SK-N-SH treated with all-trans-retinoic acid at 6 μM for 48 hours (cell line): ENCODE data around the gene GLRX.

Source experiments
- ATAC-seq: fragments of 200-7000 bp; cut with Tn5 transposase; 3 replicates; pipeline ENCODE4 v1.9.1; 2020; ENCODE audit warnings: mild to moderate bottlenecking, moderate library complexity
- ARNTL ChIP-seq: fragments of 450-650 bp; formaldehyde crosslinking; IDR thresholded peaks from 2 replicates; pipeline ENCODE4 v1.5.0; 2020; ENCODE audit warnings: low read depth, mild to moderate bottlenecking, moderate library complexity, borderline replicate concordance
- CSDC2 ChIP-seq: fragments of 250-450 bp; sonication (Bioruptor Pico); IDR thresholded peaks from 2 replicates; pipeline ENCODE4 v1.5.0; 2020; ENCODE audit warnings: mild to moderate bottlenecking, moderate library complexity
- ESRRG ChIP-seq: fragments of 250-450 bp; sonication (Bioruptor Pico); IDR thresholded peaks from 2 replicates; pipeline ENCODE4 v1.6.1; 2021; ENCODE audit warnings: mild to moderate bottlenecking
- GLIS3 ChIP-seq: fragments of 250-450 bp; sonication (Bioruptor Pico); IDR thresholded peaks from 2 replicates; pipeline ENCODE4 v1.5.0; 2020; ENCODE audit warnings: mild to moderate bottlenecking, moderate library complexity
- ISL1 ChIP-seq: fragments of 250-450 bp; sonication (Bioruptor Pico); IDR thresholded peaks from 2 replicates; pipeline ENCODE4 v2.1.2; 2022; ENCODE audit warnings: mild to moderate bottlenecking, moderate library complexity
- OSR1 ChIP-seq: fragments of 250-450 bp; sonication (Bioruptor Pico); IDR thresholded peaks from 2 replicates; pipeline ENCODE4 v1.8.0; 2022; ENCODE audit warnings: moderate library complexity, mild to moderate bottlenecking, inconsistent platforms
- TCF4 ChIP-seq: fragments of 250-450 bp; sonication (Bioruptor Pico); IDR thresholded peaks from 2 replicates; pipeline ENCODE4 v1.8.0; 2021; ENCODE audit warnings: mild to moderate bottlenecking, moderate library complexity, borderline replicate concordance
- TOX ChIP-seq: fragments of 250-450 bp; sonication (Bioruptor Pico); IDR thresholded peaks from 2 replicates; pipeline ENCODE4 v1.8.0; 2021; ENCODE audit warnings: mild to moderate bottlenecking, moderate library complexity, borderline replicate concordance
- TSHZ2 ChIP-seq: fragments of 250-450 bp; sonication (Bioruptor Pico); IDR thresholded peaks from 2 replicates; pipeline ENCODE4 v1.5.0; 2020; ENCODE audit warnings: mild to moderate bottlenecking, moderate library complexity
- ZFP30 ChIP-seq: fragments of 450-650 bp; formaldehyde crosslinking; IDR thresholded peaks from 2 replicates; pipeline ENCODE4 v1.5.0; 2022; ENCODE audit warnings: mild to moderate bottlenecking, moderate library complexity
- ZNF565 ChIP-seq: fragments of 450-650 bp; formaldehyde crosslinking; conservative IDR thresholded peaks from 2 replicates; pipeline ENCODE4 v1.5.0; 2020; ENCODE audit warnings: low read depth, mild to moderate bottlenecking, moderate library complexity
- ZNF70 ChIP-seq: fragments of 450-650 bp; formaldehyde crosslinking; IDR thresholded peaks from 2 replicates; pipeline ENCODE4 v1.5.0; 2020; ENCODE audit warnings: mild to moderate bottlenecking, moderate library complexity
- TF ChIP-seq, protein P1 (sequence below): fragments of 250-450 bp; sonication (Bioruptor Pico); IDR thresholded peaks from 2 replicates; pipeline ENCODE4 v1.5.1; 2021; ENCODE audit warnings: mild to moderate bottlenecking, moderate library complexity
- TF ChIP-seq, protein P2 (sequence below): fragments of 250-450 bp; sonication (Bioruptor Pico); IDR thresholded peaks from 2 replicates; pipeline ENCODE4 v1.8.0; 2021; ENCODE audit warnings: low read depth, mild to moderate bottlenecking, moderate library complexity, borderline replicate concordance
- TF ChIP-seq, protein P3 (sequence below): fragments of 250-450 bp; sonication (Bioruptor Pico); IDR thresholded peaks from 2 replicates; pipeline ENCODE4 v1.5.1; 2020; ENCODE audit warnings: low read depth, mild to moderate bottlenecking, moderate library complexity

The GLRX gene

GRCh38 chr5:95864944-95865504 lies 42.5 kb upstream of the GLRX start:
- TF ChIP-seq ISL1: no peak
- no peak for TF ChIP-seq ESRRG (CRISPR knock-in tag)
- no peak for TF ChIP-seq ZFP30 (CRISPR knock-in tag)
- TF ChIP-seq, protein P1, sequence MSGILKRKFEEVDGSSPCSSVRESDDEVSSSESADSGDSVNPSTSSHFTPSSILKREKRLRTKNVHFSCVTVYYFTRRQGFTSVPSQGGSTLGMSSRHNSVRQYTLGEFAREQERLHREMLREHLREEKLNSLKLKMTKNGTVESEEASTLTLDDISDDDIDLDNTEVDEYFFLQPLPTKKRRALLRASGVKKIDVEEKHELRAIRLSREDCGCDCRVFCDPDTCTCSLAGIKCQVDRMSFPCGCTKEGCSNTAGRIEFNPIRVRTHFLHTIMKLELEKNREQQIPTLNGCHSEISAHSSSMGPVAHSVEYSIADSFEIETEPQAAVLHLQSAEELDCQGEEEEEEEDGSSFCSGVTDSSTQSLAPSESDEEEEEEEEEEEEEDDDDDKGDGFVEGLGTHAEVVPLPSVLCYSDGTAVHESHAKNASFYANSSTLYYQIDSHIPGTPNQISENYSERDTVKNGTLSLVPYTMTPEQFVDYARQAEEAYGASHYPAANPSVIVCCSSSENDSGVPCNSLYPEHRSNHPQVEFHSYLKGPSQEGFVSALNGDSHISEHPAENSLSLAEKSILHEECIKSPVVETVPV (CRISPR knock-in tag): no peak
- TF ChIP-seq ZNF70 (CRISPR knock-in tag): no peak
- no peak for TF ChIP-seq TSHZ2
- no peak for TF ChIP-seq TOX (CRISPR knock-in tag)
- TF ChIP-seq, protein P2, sequence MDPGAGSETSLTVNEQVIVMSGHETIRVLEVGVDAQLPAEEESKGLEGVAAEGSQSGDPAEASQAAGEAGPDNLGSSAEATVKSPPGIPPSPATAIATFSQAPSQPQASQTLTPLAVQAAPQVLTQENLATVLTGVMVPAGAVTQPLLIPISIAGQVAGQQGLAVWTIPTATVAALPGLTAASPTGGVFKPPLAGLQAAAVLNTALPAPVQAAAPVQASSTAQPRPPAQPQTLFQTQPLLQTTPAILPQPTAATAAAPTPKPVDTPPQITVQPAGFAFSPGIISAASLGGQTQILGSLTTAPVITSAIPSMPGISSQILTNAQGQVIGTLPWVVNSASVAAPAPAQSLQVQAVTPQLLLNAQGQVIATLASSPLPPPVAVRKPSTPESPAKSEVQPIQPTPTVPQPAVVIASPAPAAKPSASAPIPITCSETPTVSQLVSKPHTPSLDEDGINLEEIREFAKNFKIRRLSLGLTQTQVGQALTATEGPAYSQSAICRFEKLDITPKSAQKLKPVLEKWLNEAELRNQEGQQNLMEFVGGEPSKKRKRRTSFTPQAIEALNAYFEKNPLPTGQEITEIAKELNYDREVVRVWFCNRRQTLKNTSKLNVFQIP (CRISPR knock-in tag): no peak
- TF ChIP-seq CSDC2: no peak
- no peak for ATAC-seq

DNA sequence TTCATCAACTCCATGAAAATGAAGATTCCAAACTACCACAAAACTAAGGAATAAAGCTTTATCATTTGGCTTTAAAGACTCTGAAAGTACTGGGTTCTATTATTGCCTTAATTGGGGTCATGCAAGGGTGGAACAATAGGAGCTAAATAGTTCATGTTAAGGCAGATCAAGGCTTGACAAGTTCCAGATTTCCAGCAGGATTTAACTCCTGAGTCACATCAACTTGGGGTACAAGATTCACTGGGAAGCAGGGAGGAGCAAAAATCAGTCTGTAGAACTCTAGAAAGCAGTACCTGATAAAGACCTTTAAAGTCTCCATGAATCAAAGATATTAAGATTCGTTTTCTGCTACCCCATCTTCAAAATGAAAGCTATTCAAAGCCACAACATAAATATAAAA lies 41.9 kb upstream of the GLRX start:
- TF ChIP-seq ISL1 (no peak), TCF4 (CRISPR knock-in tag) (no peak), GLIS3 (no peak), ARNTL (CRISPR knock-in tag) (no peak), ZNF565 (CRISPR knock-in tag) (no peak), ZNF70 (CRISPR knock-in tag) (no peak), ZFP30 (CRISPR knock-in tag) (no peak), OSR1 (CRISPR knock-in tag) (no peak)
- TF ChIP-seq, protein P1 (CRISPR knock-in tag): no peak
- TF ChIP-seq, protein P3, sequence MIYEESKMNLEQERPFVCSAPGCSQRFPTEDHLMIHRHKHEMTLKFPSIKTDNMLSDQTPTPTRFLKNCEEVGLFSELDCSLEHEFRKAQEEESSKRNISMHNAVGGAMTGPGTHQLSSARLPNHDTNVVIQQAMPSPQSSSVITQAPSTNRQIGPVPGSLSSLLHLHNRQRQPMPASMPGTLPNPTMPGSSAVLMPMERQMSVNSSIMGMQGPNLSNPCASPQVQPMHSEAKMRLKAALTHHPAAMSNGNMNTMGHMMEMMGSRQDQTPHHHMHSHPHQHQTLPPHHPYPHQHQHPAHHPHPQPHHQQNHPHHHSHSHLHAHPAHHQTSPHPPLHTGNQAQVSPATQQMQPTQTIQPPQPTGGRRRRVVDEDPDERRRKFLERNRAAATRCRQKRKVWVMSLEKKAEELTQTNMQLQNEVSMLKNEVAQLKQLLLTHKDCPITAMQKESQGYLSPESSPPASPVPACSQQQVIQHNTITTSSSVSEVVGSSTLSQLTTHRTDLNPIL (CRISPR knock-in tag): no peak

DNA sequence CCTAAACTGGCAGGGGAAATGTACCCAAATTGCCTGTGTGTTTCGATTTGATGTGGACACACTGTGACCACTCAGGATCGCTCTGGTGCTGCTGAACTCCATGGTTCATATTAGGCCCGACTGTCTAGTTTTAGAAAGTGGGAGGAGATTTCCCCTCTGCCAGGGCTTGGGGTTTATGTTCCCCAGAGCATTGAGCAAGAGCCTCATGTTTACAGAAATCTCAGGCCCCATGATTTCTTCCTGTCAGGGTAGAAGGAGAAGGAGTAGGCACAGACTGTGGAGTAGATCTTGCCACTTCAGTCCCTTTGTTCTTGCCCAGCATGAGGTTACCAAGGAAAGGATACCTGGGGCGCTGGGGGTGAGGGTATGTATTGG lies 40.8 kb upstream of the GLRX start:
- ATAC-seq: no peak
- TF ChIP-seq TCF4 (CRISPR knock-in tag): no peak

More for the DNA sequence above, 41.9 kb upstream of the GLRX start:
- no peak for ATAC-seq

DNA sequence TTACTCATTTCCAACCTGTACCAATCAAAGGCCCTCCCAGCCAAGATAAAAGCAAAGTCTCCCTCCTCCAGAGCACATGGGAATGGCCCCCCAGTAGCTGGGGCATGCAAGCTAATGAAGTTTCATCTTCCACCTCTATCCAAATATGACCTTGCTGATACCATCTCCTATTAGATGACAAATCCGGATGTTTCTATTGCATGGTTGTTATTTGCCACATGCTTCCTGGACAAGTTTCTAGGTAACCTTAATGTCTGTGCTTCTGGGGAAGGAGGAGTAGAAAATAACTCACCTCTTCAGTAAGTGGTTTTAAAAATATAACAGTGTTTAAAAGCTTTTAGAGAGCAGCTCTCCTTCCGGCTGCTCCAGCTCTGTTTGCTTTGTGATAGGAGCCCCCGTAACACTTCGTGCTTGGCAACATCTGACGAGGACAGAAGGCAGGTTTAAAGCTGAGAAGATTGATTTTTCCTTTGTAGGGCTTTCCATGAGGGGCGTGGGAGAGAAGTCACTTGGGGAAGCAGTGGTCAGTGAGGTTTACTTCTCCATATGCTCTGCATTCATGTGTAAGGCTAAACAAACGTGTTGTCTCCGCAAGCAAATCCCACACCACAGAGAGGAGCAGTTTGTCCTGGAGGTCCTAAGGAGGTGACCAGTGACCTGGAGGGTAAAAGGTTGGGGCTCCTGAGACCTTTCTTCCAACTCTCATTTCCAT lies 40.3 kb upstream of the GLRX start:
- TF ChIP-seq ISL1: 0 out of 2 replicates have a peak, but pooled peaks have one; percentile 31
- TF ChIP-seq TOX (CRISPR knock-in tag): no peak
- no peak for ATAC-seq
